Smooth muscle cell of the brain vasculature (primary cell): Measurements from ENCODE around the gene SLC36A1.
A peak's percentile ranks its signal among the peaks of the same experiment; 100 is the strongest.

Source experiments
- DNase-seq: peaks from one replicate; pipeline ENCODE4 v3.0.0-alpha.2; 2012; ENCODE audit warnings: low read depth, low spot score

Gene SLC36A1

DNA sequence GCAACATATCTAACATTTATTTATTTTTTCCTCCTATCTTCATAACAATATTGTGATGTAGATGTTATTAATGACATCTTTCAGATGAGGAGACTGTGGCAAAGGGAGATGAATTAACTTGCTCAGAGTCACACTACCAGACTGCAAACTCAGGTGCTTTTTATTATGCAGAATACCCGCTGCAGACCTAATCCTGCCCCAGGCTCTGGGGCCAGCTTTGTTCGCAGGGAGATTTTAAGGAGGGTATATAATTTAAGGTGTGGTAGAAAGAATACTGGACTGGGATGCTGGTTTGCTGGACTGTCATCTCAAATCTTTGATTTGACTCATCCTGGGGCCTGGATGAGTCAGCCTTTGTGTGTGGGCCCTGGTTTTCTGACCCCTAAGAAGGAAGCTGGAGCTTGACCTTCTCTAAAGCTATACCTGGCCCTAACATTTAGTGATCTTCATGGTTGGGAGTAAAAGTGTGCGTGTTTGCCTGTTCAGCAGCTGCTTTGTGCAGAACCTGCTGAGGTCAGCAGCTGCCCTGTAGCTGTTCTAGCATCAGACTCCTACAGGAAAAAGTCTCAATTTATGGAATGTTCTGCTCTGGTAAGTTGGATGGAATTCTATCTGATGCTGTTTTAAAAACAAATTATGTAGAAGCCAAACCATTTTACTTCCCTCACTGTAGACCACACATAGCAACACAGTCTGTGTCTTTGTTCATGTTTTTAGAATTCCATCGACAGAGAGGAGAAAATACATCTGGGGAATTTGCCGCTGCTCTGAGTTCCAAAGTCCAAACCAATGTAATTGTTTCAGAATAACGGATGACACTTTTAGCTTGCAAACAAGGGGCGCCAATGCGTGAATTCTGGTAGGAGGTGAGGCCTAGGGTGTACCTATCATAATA is 4.5 kb downstream of the SLC36A1 start:
- peak; percentile 7 for DNase-seq

DNA sequence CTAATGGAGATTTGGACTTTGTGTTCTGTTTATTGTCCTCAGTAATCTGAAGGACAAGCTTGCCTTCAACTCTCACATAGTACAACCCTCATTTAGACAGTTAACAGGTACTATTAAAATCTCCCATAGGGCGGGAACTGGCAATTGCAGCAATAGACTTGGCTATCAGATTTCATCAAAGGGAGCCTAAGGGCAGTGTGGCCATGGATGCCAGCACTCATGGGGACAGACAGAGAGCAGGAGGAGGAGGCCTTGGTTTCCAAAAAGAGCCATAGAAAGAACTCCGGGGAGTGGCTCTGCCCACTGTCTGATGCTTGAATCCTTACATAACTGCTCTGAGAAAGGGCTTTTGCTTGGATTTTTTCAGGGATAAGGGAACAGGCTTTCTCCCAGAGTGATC is 6.8 kb downstream of the SLC36A1 start:
- no peak for DNase-seq

- no peak for DNase-seq
Observed at GRCh38 chr5:151454889-151455288, 7.5 kb downstream of the SLC36A1 start.

DNA sequence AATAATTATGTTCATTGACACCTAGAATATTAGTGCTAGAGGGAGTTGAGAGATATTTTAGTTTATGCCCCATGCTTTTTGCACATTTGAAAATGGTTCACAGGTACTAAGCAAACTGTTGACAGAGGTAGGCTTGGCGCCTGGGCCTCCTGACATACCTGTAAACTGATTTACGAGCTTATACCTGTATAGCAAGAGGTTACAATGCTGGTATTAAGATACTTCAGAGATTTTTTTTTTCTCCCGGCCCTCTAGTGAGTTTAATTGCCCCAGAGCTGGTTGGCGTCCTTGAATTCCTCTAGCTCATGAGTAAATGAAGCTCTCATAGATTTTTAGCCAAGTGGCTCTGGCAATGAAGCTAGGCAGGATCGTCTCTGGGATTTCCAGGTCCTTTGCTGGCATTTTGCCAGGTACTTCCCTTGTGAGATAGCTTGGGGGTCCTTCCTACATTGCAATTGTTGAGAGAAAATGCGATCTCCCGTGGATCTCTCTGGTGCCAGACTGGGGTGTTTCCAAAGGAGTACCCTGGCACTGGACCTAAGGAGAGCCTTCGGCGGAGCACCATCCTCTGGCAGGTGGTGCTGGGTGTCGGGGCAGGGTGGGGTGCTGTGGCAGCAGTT is 9.0 kb downstream of the SLC36A1 start:
- DNase-seq: no peak

DNA sequence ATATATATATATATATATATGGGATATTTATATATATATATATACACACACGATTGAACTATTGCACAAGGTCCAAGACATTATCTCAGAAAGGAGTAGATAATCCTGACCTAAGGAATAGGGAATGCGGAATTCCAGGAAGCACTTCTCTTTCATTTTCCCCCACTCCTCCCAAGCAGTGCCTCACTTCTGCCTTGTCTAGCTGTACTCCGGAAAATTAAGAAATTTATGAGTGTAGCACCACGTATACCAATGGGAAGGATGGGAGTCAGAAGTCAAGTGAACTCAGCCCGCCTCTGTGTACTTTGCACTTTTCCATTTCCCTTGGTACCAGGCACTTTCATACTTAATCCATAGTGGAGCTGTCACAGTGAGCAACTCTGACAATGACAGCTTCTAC is 10.9 kb downstream of the SLC36A1 start:
- no peak for DNase-seq

DNA sequence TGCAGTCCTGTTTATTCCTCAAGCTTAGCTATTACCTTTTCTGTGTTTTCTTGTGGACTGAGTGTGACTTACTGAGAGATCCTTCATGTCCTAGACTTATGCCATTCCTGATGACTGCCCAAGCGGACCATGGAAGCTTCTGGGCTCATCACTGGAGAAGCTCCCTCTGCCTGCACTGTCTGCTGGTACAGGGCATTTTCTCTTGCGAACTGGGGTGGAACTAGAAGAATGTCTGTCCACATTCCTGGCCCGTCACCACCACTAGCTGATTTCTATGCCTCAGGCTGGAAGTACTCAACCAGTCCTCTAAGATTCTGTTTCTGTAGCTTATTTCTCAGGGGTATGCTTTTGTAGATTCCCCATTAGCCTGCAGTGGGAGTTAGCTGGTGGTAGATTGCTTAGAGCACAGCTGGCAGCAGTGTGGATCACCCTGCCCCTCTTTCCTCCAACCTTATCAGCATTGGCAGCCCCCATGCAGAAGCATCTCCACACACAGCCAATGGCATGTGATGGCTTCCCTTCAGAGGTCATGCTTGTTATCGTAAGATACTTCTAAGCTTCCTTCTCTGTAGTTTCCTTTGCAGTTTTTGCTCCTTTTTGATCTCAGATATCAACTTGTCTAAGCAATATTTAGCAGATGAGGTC is 12.4 kb downstream of the SLC36A1 start:
- no peak for DNase-seq

DNA sequence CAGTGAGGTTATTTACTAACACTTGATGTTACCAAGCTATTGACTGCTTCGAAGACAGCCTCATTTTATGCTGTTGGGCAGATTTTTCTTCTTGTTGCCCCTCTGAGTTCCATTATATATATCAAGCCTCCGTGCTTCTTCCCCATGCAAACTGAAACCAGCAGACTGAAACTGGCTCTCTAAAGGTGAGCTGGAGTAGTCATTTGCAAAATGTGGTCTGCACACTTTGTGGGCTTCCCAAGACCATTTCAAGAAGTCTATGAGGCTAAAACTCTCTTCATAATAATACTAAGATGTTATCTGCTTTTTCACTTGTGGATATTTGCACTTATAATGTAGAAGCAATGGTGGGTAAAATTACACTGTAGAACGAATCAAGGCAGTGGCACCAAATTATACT is 13.9 kb downstream of the SLC36A1 start:
- DNase-seq: no peak

DNA sequence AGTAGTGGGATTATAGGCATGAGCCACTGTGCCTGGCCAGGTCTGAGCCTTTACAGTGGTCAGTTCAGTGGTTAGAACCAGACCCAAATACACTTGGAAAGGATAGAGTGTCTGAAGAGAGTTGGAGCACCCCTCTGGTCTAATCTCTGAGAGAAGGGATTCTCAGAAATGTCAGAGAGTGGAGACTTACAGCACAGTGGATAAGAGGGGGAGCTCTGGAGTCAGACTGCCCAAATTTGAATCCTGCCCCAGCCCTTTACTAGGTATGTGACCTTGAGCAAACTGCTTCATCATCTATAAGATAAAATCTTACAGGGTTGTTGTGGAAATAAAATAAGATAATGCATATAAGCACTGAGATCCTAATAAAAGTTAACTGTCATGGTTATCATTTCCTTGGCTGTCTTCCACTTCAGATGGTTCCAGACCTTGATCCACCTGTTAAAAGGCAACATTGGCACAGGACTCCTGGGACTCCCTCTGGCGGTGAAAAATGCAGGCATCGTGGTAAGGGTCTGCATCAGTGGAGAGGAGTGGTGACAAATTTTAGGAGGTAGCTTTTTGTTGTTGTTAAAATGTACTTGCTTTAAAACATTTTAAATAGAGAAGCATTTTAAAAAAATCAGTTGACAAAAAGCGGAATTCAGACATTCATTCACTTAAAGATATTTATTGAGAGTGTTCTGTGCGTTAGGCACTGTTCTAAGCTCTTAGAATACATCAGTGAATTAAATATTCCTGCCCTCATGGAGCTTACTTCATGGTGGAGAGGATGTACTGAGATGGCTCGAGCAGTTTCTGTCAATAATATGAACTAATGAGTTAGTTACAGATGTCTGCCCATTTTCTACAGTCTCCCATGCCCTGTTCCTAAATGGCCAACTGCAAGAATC is 16.0 kb downstream of the SLC36A1 start:
- no peak for DNase-seq

- no peak for DNase-seq
Observed at GRCh38 chr5:151464101-151464500, 16.7 kb downstream of the SLC36A1 start.

DNA sequence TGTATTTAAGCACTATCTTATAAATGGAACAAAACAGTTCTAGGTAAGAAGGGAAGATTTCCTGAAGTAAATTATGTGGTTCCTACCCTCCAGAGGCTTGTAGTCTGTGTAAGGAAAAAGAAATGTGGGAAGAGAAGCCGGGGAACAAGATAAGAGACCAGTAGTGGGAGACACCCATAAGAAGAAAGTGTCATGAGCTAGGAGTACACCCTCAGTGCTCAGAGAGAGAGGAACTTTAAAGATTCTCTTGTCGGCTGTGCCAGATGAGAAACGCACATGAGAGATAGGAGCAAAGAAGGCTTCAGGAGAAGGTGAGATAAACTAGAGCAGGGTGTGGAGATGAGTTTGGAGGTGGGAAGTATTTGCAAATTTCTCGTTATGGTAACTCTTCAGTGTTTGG is 18.1 kb downstream of the SLC36A1 start:
- DNase-seq: no peak

DNA sequence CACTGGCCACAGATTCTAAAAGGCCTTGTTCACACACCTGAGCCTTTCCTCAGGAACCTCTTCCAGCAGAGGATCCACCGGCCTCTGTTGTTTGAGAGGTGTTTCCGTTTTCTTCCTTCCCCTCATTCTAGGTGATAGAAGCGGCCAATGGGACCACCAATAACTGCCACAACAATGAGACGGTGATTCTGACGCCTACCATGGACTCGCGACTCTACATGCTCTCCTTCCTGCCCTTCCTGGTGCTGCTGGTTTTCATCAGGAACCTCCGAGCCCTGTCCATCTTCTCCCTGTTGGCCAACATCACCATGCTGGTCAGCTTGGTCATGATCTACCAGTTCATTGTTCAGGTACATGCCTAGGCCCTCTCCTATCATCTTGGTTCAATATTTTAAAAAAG is 20.2 kb downstream of the SLC36A1 start:
- no peak for DNase-seq

GRCh38 chr5:151469386-151469785 is 22.0 kb downstream of the SLC36A1 start:
- DNase-seq: no peak

DNA sequence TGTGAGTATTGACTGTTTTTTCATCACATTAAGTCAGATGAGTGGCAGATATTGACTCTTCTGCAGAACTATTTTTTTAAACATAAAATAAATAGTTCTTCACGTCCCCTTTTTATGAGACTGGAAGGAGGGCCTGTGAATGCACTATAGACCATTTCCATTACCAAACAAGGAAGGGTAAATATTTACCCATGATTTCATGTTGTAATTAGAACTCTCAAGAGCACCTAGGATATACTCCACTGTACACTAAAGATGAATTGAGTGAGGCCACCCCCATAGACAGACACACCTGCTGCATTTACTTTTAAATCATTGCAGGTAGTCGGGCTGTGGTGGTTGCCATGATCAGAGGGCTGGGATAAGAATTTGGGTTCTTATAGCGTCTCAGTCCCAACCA is 22.6 kb downstream of the SLC36A1 start:
- DNase-seq: no peak

DNA sequence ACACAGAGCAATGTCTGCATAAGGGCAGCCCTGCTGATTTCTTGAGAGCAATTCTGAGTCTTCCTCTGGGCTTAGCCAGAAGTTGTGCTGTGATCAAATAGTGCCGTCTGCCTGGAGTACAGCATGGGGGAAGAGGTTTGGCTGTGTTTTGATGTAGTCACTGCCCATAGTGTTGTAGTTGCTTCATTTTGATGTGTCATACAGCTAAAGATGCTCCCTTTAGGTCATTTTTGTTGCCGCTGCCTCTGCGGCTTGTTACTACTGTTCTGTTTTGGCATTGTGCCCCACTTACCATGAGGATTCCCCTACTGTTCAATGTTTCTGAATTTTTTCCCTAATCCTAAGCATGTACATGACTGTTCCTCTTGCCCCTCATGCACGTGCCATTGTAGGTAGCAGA is 23.0 kb downstream of the SLC36A1 start:
- no peak for DNase-seq

GRCh38 chr5:151471276-151471675 is 23.9 kb downstream of the SLC36A1 start:
- no peak for DNase-seq

- no peak for DNase-seq
Observed at GRCh38 chr5:151474799-151475198, 27.4 kb downstream of the SLC36A1 start.

DNA sequence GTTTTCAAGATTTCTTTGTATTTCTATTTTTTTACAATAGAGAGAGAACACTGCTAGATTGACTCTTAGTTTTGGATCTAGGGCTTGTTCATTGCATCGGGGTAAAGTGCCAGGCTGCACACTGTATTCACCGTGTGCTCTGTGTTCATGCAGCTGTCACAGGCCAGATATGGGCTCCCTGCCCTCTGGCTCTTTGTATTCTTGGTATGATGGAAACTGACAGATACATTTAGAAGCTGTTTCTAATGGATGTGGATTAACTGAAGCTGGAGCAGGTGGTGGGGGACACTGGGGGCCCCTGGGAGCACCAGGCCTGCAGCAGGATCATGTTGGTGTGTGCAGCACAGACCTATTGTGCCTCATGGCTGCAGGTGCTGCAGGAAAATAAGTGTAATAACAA is 28.0 kb downstream of the SLC36A1 start:
- DNase-seq: no peak

GRCh38 chr5:151476016-151476415 is 28.6 kb downstream of the SLC36A1 start:
- DNase-seq: no peak

DNA sequence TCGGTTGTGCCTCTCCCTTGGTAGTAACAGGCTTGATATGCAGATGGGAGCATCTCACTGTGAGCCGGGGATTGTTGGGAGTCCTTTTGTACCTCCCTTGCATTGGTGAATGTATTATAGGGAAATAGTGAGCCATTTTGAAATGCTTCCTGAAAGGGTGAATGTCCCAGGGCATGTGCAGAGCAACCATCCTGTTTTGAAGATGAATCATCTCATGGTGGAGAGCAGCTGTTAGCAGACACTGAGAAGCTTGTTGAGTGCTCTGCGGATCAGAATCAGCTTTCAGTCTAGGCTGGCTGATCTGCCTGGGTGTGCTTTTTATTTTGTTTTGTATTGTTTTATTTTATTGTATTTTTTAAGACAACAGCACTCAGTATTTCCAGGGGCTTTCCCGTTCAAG is 29.7 kb downstream of the SLC36A1 start:
- DNase-seq: no peak

DNA sequence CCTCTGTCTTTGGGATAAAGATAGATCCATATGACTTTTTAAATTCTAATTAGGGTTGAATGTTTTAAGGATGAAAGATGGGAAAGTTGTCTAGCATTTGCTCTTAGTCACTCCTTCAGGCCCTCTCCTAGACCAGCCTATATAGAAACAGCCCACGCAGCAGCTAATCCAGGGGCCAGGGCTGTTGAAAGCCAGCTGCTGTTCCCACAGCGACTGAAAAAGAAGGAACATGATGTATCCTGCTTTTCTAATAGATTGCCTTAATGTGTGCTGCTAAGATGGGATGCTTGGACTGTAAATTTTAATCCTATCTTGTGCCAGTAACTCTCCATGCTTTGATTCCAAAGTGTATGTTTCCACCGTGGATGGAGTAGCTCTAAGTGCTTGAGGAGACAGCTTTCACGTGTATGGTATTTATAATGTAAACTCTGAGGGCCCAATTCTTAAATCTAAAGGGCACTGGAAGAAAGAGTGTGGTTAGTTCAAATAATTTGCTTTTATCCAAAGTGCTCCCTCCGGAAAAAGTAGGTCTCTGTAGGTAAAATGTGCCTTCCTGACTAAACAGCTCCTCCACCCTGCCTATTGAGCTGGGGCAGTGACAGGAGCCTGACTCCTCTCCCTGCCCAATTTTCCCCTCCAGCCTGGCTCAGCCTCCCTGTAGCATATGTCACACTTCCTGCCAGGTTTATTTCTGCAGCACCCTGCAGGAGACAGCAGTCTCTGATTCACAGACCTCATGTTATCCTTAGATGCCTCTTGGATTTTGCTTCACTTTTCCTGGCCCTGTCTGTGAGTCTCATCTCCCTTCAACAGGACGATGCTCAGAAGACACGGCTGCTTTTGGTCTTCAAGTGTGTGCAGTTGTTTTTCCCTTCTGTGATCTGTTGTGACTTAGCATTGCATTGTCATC is 33.2 kb downstream of the SLC36A1 start:
- no peak for DNase-seq

GRCh38 chr5:151483176-151483575 is 35.8 kb downstream of the SLC36A1 start:
- no peak for DNase-seq
